Trophoblast cell (in vitro differentiated cells and primary cell): ENCODE data around the gene SLC16A12.

ENCODE experiments used
- DNase-seq, 2 donors: peaks; one replicate each; pipeline ENCODE4 v3.0.0-alpha.2; 2016
- H2AFZ ChIP-seq: 2 replicates; pipeline ENCODE4 v1.6.1; 2013; ENCODE audit warnings: low read length, moderate library complexity, mild to moderate bottlenecking; ENCODE audit not compliant: insufficient read depth, poor library complexity
- H2AK5ac ChIP-seq: 2 replicates; pipeline ENCODE4 v1.6.1; 2013; ENCODE audit warnings: mild to moderate bottlenecking, low read length
- H2BK120ac ChIP-seq: 2 replicates; pipeline ENCODE4 v1.6.1; 2013; ENCODE audit warnings: low read length, mild to moderate bottlenecking, moderate library complexity; ENCODE audit not compliant: insufficient read depth, poor library complexity
- H2BK12ac ChIP-seq: 2 replicates; pipeline ENCODE4 v1.6.1; 2013; ENCODE audit warnings: mild to moderate bottlenecking, low read length, moderate library complexity
- H2BK5ac ChIP-seq: 2 replicates; pipeline ENCODE4 v1.6.1; 2013; ENCODE audit warnings: low read length, low read depth, moderate library complexity, mild to moderate bottlenecking; ENCODE audit not compliant: poor library complexity
- H3K14ac ChIP-seq: 2 replicates; pipeline ENCODE4 v1.6.1; 2013; ENCODE audit warnings: mild to moderate bottlenecking, low read length
- H3K18ac ChIP-seq: 2 replicates; pipeline ENCODE4 v1.6.1; 2013; ENCODE audit warnings: mild to moderate bottlenecking, low read length
- H3K23ac ChIP-seq: 2 replicates; pipeline ENCODE4 v1.6.1; 2013; ENCODE audit warnings: low read length
- H3K27ac ChIP-seq: 2 replicates; pipeline ENCODE4 v1.5.1; 2013; ENCODE audit warnings: low read depth, mild to moderate bottlenecking, inconsistent platforms, low read length, moderate library complexity
- H3K27me3 ChIP-seq: 2 replicates; pipeline ENCODE4 v1.6.1; 2013; ENCODE audit warnings: inconsistent platforms, mild to moderate bottlenecking, low read length, moderate library complexity; ENCODE audit not compliant: insufficient read depth
- H3K36me3 ChIP-seq, 2 experiments: 1 replicate in 1 of 2; 2 replicates in 1 of 2; pipeline ENCODE4 v1.6.1; 2013; ENCODE audit warnings: low read length in 2 of 2, mild to moderate bottlenecking in 2 of 2, moderate library complexity in 1 of 2; ENCODE audit not compliant: insufficient read depth in 2 of 2, control insufficient read depth in 1 of 2
- H3K4ac ChIP-seq: 2 replicates; pipeline ENCODE4 v1.6.1; 2013; ENCODE audit warnings: low read depth, mild to moderate bottlenecking, low read length, moderate library complexity
- H3K4me1 ChIP-seq, 2 experiments: 1 replicate in 1 of 2; 2 replicates in 1 of 2; pipeline ENCODE4 v1.6.1; 2013; ENCODE audit warnings: low read length in 2 of 2, mild to moderate bottlenecking in 2 of 2, moderate library complexity in 1 of 2; ENCODE audit not compliant: insufficient read depth in 2 of 2, control insufficient read depth in 1 of 2
- H3K4me2 ChIP-seq: 2 replicates; pipeline ENCODE4 v1.6.1; 2013; ENCODE audit warnings: inconsistent platforms, mild to moderate bottlenecking, low read length, moderate library complexity
- H3K4me3 ChIP-seq: 2 replicates; pipeline ENCODE4 v1.5.1; 2013; ENCODE audit warnings: mild to moderate bottlenecking, low read depth, low read length, inconsistent platforms
- H3K79me1 ChIP-seq: one replicate; pipeline ENCODE4 v1.6.1; 2013; ENCODE audit warnings: low read length
- H3K79me2 ChIP-seq: 2 replicates; pipeline ENCODE4 v1.6.1; 2013; ENCODE audit warnings: low read length, mild to moderate bottlenecking; ENCODE audit not compliant: control insufficient read depth, insufficient read depth, poor library complexity
- H3K9ac ChIP-seq: 2 replicates; pipeline ENCODE4 v1.6.1; 2013; ENCODE audit warnings: mild to moderate bottlenecking, low read length
- H3K9me3 ChIP-seq: 2 replicates; pipeline ENCODE4 v1.6.1; 2013; ENCODE audit warnings: low read depth, mild to moderate bottlenecking, control low read depth, inconsistent platforms, low read length; ENCODE audit not compliant: insufficient read depth
- H4K12ac ChIP-seq: 2 replicates; pipeline ENCODE4 v1.6.1; 2013; ENCODE audit warnings: low read depth, mild to moderate bottlenecking, low read length, moderate library complexity
- H4K8ac ChIP-seq: 2 replicates; pipeline ENCODE4 v1.6.1; 2013; ENCODE audit warnings: low read depth, mild to moderate bottlenecking, low read length, moderate library complexity
- H4K91ac ChIP-seq: one replicate; pipeline ENCODE4 v1.6.1; 2013; ENCODE audit warnings: low read depth, mild to moderate bottlenecking, low read length, moderate library complexity
- WGBS: extraction: QIAGEN DNeasy Blood & Tissue Kit; methylation state at CpG from one replicate; pipeline ENCODE4 v1.1.7; 2013; ENCODE audit warnings: missing lambda C conversion rate; ENCODE audit not compliant: insufficient read length, insufficient coverage; ENCODE audit errors: extremely low coverage; 5-methylcytosine and 5-hydroxymethylcytosine counted together

The SLC16A12 gene

DNA sequence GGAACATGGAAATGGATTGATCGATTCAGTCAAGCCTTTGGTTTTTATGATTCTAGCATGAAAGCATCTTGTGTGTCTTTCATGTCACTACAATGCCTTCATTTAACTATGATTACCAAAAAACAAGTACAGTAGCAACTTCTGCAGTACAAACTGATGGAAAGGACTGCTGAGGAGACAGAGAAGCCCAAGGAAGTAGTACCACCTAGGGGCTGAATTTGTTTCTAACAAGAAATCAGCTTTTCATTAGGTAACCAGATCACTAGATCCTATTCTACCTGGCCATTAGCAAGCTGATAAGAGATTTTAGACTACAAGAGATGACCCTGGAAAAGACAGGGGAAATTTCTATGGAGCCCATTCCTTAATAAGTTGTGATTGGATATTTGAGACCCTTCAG is 146.1 kb downstream of the SLC16A12 start:
- Histone ChIP-seq H3K18ac (no peak overlapping the region), H2AFZ (no peak overlapping the region), H4K8ac (no peak overlapping the region), H3K4me3 (no peak overlapping the region), H3K4me2 (no peak overlapping the region), H3K79me2 (no peaks in the 10 kb centered on the region), H3K27me3 (no peaks in the 10 kb centered on the region), H3K14ac (no peak overlapping the region), H2BK12ac (no peak overlapping the region), H3K79me1 (no peaks in the 10 kb centered on the region), H3K9ac (no peak overlapping the region), H3K4ac (no peak overlapping the region), H3K23ac (no peak overlapping the region), H3K36me3 (no peaks in the 10 kb centered on the region), H4K12ac (no peak overlapping the region), H2BK120ac (no peak overlapping the region), H2BK5ac (no peak overlapping the region), H3K9me3 (no peaks in the 10 kb centered on the region), H3K4me1 (peaks cover 3 to 4% of the 10 kb centered on the region in 2 experiments), H4K91ac (no peak overlapping the region), H2AK5ac (no peak overlapping the region), H3K27ac (no peak overlapping the region)
- no CpG with 5 or more reads among the region's 1 CpG for WGBS
- peak in 1 of 2 donors; percentile 7 for DNase-seq

DNA sequence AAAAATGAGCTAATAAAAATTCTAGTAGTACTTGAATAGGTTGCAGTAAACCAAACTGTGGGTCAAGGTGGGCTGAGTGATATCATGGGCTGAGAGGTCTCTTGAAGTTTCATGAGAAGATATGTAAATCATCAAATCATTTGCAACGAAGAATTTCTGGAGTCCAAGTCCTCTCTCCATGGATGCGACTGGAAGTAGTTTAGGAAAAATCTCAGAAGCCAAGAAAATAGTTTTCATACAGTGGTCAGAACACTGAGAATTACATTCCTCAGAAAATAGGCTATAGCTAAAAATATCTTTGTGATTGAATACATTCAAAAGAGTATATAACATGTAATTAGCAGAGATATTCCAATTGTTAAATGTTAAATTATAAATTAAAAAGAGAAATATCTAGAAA is 146.6 kb downstream of the SLC16A12 start:
- no peak overlapping the region for H3K4ac ChIP-seq
- peaks cover 3 to 4% of the 10 kb centered on the region in 2 experiments for H3K4me1 ChIP-seq
- H3K14ac ChIP-seq: no peak overlapping the region

DNA sequence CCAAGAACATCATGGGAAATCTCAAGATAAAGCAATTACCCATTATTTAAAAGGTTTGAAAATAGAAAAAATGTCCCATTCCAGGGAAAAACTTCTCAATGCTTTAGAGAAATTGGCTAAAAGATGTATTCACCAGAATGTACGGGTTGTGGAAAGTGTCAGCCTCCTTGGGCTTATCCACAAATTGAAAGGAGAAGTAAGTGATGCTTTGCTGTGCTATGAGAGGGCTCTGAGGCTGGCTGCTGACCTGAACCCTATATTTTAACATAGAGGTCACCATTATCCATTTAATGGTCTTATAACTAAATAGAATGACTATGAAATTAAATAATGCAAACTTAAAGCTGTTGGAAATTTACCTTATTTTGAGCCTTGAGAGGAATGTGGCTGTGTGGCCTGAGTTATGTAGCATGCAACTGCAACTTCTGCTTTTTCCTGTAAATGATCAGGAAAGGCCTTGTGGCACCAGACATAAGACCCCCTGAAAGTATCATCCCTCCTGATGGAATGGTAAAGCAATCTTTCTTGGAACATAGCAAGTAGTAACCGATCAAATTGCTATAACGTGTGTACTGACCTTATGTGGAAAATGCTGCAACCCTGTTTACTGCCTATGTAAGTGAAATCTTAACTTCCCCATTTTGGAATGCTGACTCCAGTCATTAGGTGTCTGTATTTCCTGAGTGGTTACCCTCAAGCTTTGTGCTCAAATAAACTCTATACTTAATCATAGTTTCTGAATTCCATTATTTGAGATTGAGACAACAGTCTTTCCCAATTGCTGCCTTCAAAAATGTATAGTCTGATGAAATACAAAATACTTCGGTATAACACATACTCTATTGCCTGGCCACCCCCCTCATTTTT is 150.7 kb downstream of the SLC16A12 start:
- H3K14ac ChIP-seq: no peak overlapping the region
- no peak overlapping the region for H3K27ac ChIP-seq
- H3K18ac ChIP-seq: no peak overlapping the region
- no peak overlapping the region for H2BK5ac ChIP-seq
- no peak overlapping the region for H4K12ac ChIP-seq
- no peak overlapping the region for H4K8ac ChIP-seq
- no peak overlapping the region for H2BK12ac ChIP-seq
- no peak overlapping the region for H3K4me3 ChIP-seq
- H3K79me1 ChIP-seq: no peaks in the 10 kb centered on the region
- no CpG with 5 or more reads among the region's 4 CpGs for WGBS
- no peak overlapping the region for H3K4me2 ChIP-seq
- H2AFZ ChIP-seq: no peak overlapping the region
- H3K79me2 ChIP-seq: no peaks in the 10 kb centered on the region
- H2AK5ac ChIP-seq: no peak overlapping the region
- no peaks in the 10 kb centered on the region for H3K9me3 ChIP-seq
- no peaks in the 10 kb centered on the region for H3K4me1 ChIP-seq
- H3K27me3 ChIP-seq: no peaks in the 10 kb centered on the region
- no peak overlapping the region for H3K9ac ChIP-seq
- H3K36me3 ChIP-seq: no peaks in the 10 kb centered on the region
- no peak overlapping the region for H4K91ac ChIP-seq
- no peak overlapping the region for H3K4ac ChIP-seq
- DNase-seq: peak in 1 of 2 donors; percentile 11
- H2BK120ac ChIP-seq: no peak overlapping the region
- no peak overlapping the region for H3K23ac ChIP-seq

More for the DNA sequence above, 146.6 kb downstream of the SLC16A12 start:
- no peak for DNase-seq
- no peak overlapping the region for H4K91ac ChIP-seq
- no peak overlapping the region for H2BK12ac ChIP-seq
- H3K23ac ChIP-seq: no peak overlapping the region
- WGBS: no CpG with 5 or more reads among the region's 2 CpGs
- H4K8ac ChIP-seq: no peak overlapping the region
- no peaks in the 10 kb centered on the region for H3K36me3 ChIP-seq
- H2AK5ac ChIP-seq: no peak overlapping the region
- H3K4me2 ChIP-seq: no peak overlapping the region
- no peak overlapping the region for H2BK5ac ChIP-seq
- no peak overlapping the region for H3K4me3 ChIP-seq
- no peak overlapping the region for H2BK120ac ChIP-seq
- no peaks in the 10 kb centered on the region for H3K79me2 ChIP-seq
- no peak overlapping the region for H4K12ac ChIP-seq
- no peaks in the 10 kb centered on the region for H3K79me1 ChIP-seq
- H3K18ac ChIP-seq: no peak overlapping the region
- no peak overlapping the region for H2AFZ ChIP-seq
- no peak overlapping the region for H3K9ac ChIP-seq
- H3K27me3 ChIP-seq: no peaks in the 10 kb centered on the region
- H3K9me3 ChIP-seq: no peaks in the 10 kb centered on the region
- no peak overlapping the region for H3K27ac ChIP-seq

DNA sequence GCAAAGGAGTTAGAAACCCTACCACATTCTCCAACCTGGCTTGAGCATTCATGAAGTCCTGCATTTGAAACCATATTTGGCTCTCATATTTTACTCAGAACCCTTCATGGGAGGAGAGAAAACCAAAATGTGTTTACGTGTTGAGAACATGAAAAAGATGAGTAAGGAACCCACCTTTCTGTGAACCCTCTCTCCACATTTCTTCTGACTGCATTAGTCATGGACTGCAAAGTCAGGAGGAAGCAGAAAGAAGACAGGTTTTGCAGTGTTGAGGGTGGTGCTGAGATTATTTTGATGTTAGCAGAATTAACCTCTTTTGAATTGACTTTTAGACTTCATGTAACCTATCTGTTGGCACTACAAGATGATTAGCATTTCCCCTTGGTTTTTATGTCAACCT is 152.6 kb downstream of the SLC16A12 start:
- Histone ChIP-seq H2BK12ac (no peak overlapping the region), H2BK120ac (no peak overlapping the region), H3K18ac (no peak overlapping the region), H4K12ac (no peak overlapping the region), H3K4me3 (no peak overlapping the region), H3K27me3 (no peaks in the 10 kb centered on the region), H3K36me3 (no peaks in the 10 kb centered on the region), H3K79me1 (no peaks in the 10 kb centered on the region), H3K9ac (no peak overlapping the region), H3K4me2 (no peak overlapping the region), H2BK5ac (no peak overlapping the region), H2AFZ (no peak overlapping the region), H3K27ac (no peak overlapping the region), H3K23ac (no peak overlapping the region), H2AK5ac (no peak overlapping the region), H4K8ac (no peak overlapping the region), H3K9me3 (no peaks in the 10 kb centered on the region), H4K91ac (no peak overlapping the region), H3K4ac (no peak overlapping the region), H3K14ac (no peak overlapping the region), H3K79me2 (no peaks in the 10 kb centered on the region), H3K4me1 (no peaks in the 10 kb centered on the region)
- no CpG with 5 or more reads among the region's 1 CpG for WGBS
- no peak for DNase-seq
